GM19238 (cell line): ENCODE data around the gene OSBPL1A.

Experiments used
- DNase-seq: peaks from one replicate; pipeline ENCODE4 v3.0.0; 2011; ENCODE audit warnings: low spot score; ENCODE audit not compliant: insufficient read length

OSBPL1A gene

GRCh38 chr18:24397694-24398368 lies at the start of gene OSBPL1A:
OSBPL1A (minus strand) TSS chr18:24397824; CDS start chr18:24377533, 20,291 bp downstream.
- DNase-seq: peak; percentile 42

- DNase-seq: no peak
Measured at GRCh38 chr18:24446953-24447538, 49.4 kb upstream of the OSBPL1A start.

- DNase-seq: no peak
Measured at GRCh38 chr18:24446453-24446852, 48.8 kb upstream of the OSBPL1A start.

GRCh38 chr18:24443870-24444269 lies 46.2 kb upstream of the OSBPL1A start:
- DNase-seq: no peak

GRCh38 chr18:24436939-24437338 lies 39.3 kb upstream of the OSBPL1A start:
- no peak for DNase-seq

- DNase-seq: no peak
Measured at GRCh38 chr18:24432618-24433017, 35.0 kb upstream of the OSBPL1A start.

- no peak for DNase-seq
Measured at GRCh38 chr18:24429188-24429587, 31.6 kb upstream of the OSBPL1A start.

GRCh38 chr18:24428709-24429108 lies 31.1 kb upstream of the OSBPL1A start:
- no peak for DNase-seq

- DNase-seq: no peak
Measured at GRCh38 chr18:24427484-24427883, 29.9 kb upstream of the OSBPL1A start.

GRCh38 chr18:24426398-24427294 lies 29.0 kb upstream of the OSBPL1A start, which contains the start of gene IMPACT:
IMPACT (plus strand) TSS chr18:24426670; CDS start chr18:24426757, 87 bp downstream.
- DNase-seq: peak; percentile 71

GRCh38 chr18:24426073-24426397 lies 28.4 kb upstream of the OSBPL1A start:
- DNase-seq: no peak

- DNase-seq: no peak
Measured at GRCh38 chr18:24421831-24422230, 24.2 kb upstream of the OSBPL1A start.

- DNase-seq: no peak
Measured at GRCh38 chr18:24420551-24420950, 22.9 kb upstream of the OSBPL1A start.

- DNase-seq: no peak
Measured at GRCh38 chr18:24417480-24417879, 19.9 kb upstream of the OSBPL1A start.

- DNase-seq: no peak
Measured at GRCh38 chr18:24414349-24415003, 16.9 kb upstream of the OSBPL1A start.

GRCh38 chr18:24413148-24413547 lies 15.5 kb upstream of the OSBPL1A start:
- no peak for DNase-seq

- DNase-seq: no peak
Measured at GRCh38 chr18:24408496-24408895, 10.9 kb upstream of the OSBPL1A start.

GRCh38 chr18:24404591-24404990 lies 7.0 kb upstream of the OSBPL1A start:
- no peak for DNase-seq

GRCh38 chr18:24403076-24403475 lies 5.5 kb upstream of the OSBPL1A start:
- DNase-seq: no peak

- DNase-seq: no peak
Measured at GRCh38 chr18:24402209-24402785, 4.7 kb upstream of the OSBPL1A start.

GRCh38 chr18:24400587-24400986 lies 3.0 kb upstream of the OSBPL1A start:
- DNase-seq: no peak
